NCI-H2029 treated with DMSO at 0.1 percent for 48 hours (cell line): Measurements from ENCODE around the gene SKAP1.
"Not testable (repeated sequence)": the region's sequence is repeated elsewhere in the genome, so short reads cannot be mapped to it uniquely, and the experiment has no call there.

Experiments used
- DNase-seq: peaks from one replicate; lab custom pipeline; 2025; lab: John Stamatoyannopoulos, UW

The SKAP1 gene

GRCh38 chr17:48317732-48318131 lies 112.3 kb downstream of the SKAP1 start:
- DNase-seq, result no peak

DNA sequence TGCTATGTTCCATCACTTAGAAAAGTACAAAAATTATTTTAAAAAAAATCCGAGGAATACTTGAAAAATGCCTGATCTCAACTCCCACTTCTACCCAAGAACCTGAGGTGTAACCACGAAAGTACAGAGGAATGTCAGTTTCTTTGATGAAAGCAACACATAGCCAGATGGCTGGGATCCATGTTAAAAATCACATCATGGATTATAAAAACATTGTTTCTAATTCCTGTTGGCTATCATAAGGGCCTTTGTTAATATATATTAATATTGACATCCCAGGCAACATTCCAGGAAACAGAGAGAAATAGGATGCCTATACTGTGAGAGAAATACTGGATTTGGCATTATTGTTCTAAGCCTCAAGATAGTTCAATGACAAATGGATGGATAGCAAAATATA lies 115.3 kb downstream of the SKAP1 start:
- DNase-seq, result no peak

- no peak for DNase-seq
Measured at GRCh38 chr17:48313096-48313755, 116.8 kb downstream of the SKAP1 start.

DNA sequence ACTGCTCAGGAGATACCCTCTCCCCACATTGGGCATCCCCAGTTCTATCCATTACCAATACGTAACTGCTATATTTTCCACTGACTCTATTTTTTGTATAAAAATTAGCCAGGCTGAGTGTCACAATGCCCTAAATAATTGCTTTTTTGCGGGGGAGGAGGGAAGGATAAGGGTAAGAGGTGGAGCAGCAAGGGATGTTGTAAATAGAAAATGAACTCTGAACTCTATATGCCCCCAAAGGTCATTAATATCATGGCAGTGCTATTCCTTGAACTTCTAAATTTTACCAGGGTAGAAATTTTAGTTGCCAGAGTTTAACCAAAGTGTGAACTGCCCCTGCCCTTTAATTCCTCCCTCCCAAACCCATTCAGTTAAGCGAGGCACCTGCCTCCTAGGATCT lies 118.7 kb downstream of the SKAP1 start:
- DNase-seq, result no peak

DNA sequence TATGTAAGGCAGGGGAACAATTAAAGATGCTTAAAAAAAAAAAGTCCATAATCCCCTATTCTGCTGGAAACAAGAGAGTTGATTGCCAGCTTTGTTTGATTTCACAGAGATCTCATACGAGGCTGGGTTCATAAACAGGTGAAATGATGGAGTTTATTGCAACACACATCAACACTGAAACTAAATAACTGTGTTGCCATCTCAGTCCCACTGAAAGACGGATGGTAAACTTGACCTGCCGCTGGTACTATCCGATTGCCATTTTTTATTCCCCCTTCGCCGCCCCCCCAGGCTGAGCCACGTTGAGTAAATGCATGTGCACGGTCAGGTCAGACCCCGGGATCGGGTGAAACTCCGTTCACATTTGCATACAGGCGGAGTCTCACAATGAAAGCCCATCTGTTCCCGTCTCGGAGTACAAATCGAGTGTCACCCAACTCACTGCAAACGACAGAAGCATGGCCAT lies 119.2 kb downstream of the SKAP1 start:
- DNase-seq, result peak; percentile 66

GRCh38 chr17:48308581-48308980 lies 121.4 kb downstream of the SKAP1 start:
- DNase-seq, result no peak

GRCh38 chr17:48307814-48308411 lies 122.1 kb downstream of the SKAP1 start:
- no peak for DNase-seq

DNA sequence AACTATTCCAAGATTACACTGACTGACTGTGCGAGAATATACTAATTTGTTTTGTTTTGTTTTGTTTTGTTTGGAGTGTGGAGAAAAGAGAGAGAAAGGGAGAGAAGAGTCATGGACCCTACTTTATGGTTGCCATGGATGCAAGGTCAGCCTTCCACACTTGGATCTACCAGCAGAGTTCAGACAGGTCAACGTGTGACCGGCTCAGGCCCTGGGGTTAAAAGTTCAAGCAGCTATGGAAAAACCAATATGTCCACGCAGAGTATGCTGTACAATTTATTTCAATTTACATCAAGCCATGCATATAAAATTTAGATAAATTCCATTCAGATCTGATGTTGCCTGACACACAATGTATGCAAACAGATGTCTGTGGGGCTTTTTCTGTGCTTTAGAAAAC lies 122.8 kb downstream of the SKAP1 start:
- DNase-seq, result no peak

GRCh38 chr17:48301002-48301401 lies 129.0 kb downstream of the SKAP1 start:
- DNase-seq, result no peak

GRCh38 chr17:48299760-48300159 lies 130.3 kb downstream of the SKAP1 start:
- no peak for DNase-seq

DNA sequence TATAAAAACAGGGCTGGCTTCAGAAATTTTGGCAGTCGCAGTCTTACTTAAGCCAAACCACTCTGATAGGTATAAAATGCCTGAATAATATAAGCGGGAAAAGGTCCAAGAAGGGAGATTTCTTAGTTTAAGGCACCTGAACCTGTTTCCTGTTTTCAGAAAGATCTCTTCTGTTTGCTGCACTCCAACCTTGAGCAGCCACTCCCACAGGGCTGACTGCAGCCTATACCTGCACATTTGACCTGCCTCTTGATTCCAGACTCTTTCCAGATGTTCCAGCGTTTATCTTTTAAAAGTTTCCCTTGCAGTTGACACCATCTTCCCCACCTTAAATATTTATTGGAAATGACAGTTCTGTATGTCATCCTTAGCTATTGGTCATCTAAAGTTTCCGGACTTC lies 132.2 kb downstream of the SKAP1 start:
- DNase-seq, result no peak

DNA sequence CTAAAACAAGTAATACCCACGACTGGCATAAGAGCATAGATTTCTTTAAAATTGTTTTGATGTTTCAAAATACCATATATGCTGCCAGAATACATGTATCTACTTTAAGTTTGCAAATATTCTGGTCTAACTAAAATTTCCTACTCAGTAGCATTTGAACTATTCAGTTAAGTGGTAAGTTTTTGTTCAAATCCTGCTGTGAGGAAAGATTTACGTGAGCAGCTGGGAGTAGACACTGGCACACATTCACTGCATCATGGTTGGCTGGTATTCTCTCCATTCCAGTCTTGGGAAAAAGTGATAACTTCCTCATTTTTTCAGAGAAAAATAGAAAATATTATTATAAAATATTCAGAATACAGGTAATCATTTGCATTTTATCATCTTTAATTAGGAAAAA lies 133.6 kb downstream of the SKAP1 start:
- no peak for DNase-seq

GRCh38 chr17:48295362-48296288 lies 134.4 kb downstream of the SKAP1 start:
- no peak for DNase-seq

GRCh38 chr17:48294806-48295361 lies 135.1 kb downstream of the SKAP1 start:
- DNase-seq, result no peak

GRCh38 chr17:48294020-48294805 lies 135.8 kb downstream of the SKAP1 start:
- DNase-seq, result no peak

DNA sequence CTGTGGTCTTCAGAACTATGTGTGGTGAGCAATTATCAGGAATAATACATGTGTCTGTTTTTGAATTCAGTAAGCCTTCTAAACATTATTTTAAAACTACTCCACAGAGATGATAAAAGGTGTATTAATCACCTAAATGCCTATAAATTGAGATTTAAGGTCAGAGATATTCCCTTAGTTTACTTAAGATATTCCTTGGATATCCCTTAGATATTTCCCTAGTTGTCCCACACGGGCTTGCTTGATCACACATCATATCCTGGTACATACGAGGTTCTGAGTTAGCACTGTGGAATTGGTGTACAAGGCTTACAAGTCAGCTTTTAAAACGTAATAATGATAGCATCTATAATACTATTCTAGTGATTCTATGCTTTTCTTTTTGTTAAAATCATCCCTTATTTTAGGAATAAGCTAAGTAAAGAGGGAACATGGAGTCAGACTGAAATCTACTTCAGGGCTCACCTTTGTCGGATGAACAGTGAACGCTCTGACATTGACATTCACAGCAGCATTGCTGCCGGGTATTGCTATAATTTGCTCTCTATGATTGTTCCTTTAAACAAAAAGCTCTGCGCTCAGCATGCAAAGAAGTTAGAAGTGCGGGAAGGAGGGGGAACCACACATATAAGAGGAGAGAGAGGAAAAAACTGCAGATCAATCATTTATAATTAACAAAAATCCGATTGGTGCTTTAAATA lies 136.5 kb downstream of the SKAP1 start:
- DNase-seq, result no peak

DNA sequence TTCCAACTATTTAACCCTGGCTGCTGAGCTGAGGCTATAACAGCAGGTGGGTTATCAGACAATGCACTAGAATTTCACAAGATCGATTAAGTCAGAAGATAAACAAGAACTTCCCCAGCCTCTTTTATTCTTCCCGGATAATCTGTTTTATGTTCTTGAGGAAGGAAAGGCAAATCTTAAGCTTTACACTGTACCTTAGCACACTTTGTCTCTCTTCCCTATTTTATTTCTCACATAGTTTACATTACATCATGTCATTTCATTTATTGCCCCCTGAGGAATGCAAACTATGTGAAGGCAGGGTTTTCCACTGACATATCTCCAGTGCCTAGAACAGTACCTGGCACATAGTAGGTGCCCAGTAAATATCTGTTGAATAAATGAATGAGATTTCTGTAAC lies 139.6 kb downstream of the SKAP1 start:
- DNase-seq, result no peak

DNA sequence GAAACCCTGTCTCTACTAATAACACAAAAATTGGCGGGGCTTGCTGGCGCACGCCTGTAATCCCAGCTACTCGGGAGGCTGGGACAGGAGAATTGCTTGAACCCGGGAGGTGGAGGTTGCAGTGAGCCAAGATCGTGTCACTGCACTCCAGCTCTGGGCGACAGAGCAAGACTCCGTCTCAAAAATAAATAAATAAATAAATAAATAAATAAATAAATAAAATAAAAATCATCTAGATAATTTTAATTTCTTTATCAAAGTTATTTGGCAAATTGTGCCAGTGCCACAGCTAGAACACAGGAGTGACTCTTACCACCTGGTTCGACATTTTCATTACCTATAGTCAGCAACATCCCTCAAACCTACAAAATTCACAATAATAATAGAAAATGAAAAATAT lies 143.1 kb downstream of the SKAP1 start:
- not testable (repeated sequence) for DNase-seq

DNA sequence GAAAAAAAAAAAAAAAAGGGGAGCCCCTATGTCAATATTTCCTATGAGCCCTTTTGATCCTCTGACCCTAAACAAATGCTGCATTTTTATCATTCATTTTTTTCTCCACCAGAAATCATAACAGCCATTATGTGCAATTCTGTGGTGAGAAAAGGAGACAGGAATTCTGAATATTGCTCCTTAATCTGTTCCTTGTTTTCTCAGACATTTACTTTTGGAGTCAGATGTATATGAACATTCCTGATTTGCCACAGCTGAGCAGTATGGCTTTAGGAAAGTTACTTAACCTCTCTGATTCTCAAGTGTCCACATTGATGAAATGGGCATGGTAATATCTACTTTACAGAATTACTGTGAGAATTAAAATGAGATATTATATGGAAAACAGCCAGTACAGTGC lies 144.4 kb downstream of the SKAP1 start:
- DNase-seq, result no peak

DNA sequence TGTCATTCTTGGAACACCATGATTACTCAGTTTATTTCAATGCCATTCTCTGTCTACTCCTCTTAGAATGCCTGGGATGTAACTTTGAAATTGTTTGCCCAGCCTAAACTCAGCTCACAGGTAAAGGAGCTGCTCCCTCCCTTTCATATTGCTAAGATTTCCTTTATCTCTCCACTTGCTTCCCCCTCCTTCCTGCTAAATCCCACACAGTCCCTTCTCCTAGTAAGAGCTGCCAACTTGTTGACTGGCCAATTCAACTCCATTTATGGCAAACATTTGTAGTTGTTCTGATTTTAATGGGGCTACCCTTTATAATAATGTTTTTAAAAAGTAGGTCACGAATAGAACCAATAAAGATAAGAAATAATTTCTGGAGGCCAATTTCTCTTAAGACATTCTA lies 146.1 kb downstream of the SKAP1 start:
- no peak for DNase-seq

DNA sequence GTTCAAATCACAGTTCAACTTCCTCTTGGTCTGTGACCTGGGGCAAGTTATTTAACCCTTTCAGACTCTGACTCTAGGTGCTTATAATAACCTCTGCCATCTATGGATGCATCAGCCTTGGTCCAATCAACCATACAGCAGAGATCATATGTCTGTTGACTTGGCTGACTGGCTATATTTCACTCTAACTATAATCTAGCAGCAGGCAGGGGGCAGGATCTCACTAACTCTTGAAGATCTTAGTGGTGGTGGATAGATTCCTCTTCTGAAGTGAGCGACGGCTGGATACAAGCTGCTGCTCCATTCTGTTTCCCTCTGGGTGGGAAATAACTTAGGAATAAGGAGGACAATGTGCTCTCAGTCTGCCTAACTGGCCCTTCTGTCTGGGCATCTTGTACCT lies 146.6 kb downstream of the SKAP1 start:
- no peak for DNase-seq
